ENCODE measurements around the gene NDUFB10.

GRCh38 chr16:1998360-1998835 lies 39.1 kb downstream of the NDUFB10 start:
- no peak for TF ChIP-seq POLR2A (IDR thresholded peaks at IDR 0.05)
- no peak for TF ChIP-seq CTCF (IDR thresholded peaks at IDR 0.05)
- no peak for TF ChIP-seq POLR2AphosphoS5 (IDR thresholded peaks at IDR 0.05)
